A549 (cell line): ENCODE results near the gene HSPG2. TPM values are rescaled to one million over a fixed set of nuclear protein-coding genes. Genes with fewer than 3 reads are reported as not detected.

Experiments used
- ATAC-seq, 2 experiments: fragments of 200-7000 bp in 1 of 2; fragments of >200 bp in 1 of 2; cut with Nextera tagmentation in 1 of 2; cut with Tn5 transposase in 1 of 2; 3 replicates each; pipeline versions ENCODE4 v1.8.0 to v1.9.1; 2018 to 2020; ENCODE audit warnings: mild to moderate bottlenecking in 1 of 2, moderate library complexity in 1 of 2
- CTCF ChIA-PET: fragments of 300-600 bp; sonication (Branson Sonifier 250); formaldehyde crosslinking; extraction: SDS; loops from one replicate; lab custom pipeline; 2021; ENCODE audit warnings: antibody characterized with exemption, inconsistent platforms; lab: Yijun Ruan, JAX
- POLR2A ChIA-PET: fragments of 350-600 bp; formaldehyde crosslinking; extraction: SDS; loops from one replicate; lab custom pipeline; 2021; ENCODE audit warnings: antibody characterized with exemption, inconsistent platforms; lab: Yijun Ruan, JAX
- DNase-seq, 2 experiments: peaks; one replicate each; pipeline versions ENCODE4 v3.0.0 to v3.0.0-alpha.2; 2011 to 2016; ENCODE audit warnings: low read depth in 1 of 2, low spot score in 1 of 2
- FAIRE-seq: peaks from 2 replicates; lab custom pipeline; 2011; peaks lifted over from hg19 to GRCh38; lab: Jason Lieb, UNC
- H3K27ac ChIP-seq, 2 experiments: fragments of >200 bp; sonication (Bioruptor Twin); formaldehyde crosslinking; 3 replicates each; pipeline ENCODE4 v1.5.1; 2016 to 2017
- H3K4me1 ChIP-seq: fragments of >200 bp; sonication (Bioruptor Twin); formaldehyde crosslinking; 3 replicates; pipeline ENCODE4 v1.6.1; 2016
- H3K4me2 ChIP-seq: fragments of >200 bp; sonication (Bioruptor Twin); formaldehyde crosslinking; 3 replicates; pipeline ENCODE4 v1.6.1; 2016
- H3K4me3 ChIP-seq: fragments of >200 bp; sonication (Bioruptor Twin); formaldehyde crosslinking; 3 replicates; pipeline ENCODE4 v1.5.1; 2016
- H3K9me3 ChIP-seq: fragments of >200 bp; sonication (Bioruptor Twin); formaldehyde crosslinking; 3 replicates; pipeline ENCODE4 v1.6.1; 2016
- CBX8 ChIP-seq: fragments of 200-600 bp; sonication (generic); IDR thresholded peaks from 2 replicates; pipeline ENCODE4 v1.6.1; 2016
- CEBPB ChIP-seq, 2 experiments: fragments of >200 bp in 1 of 2; sonication (Bioruptor Twin) in 1 of 2; formaldehyde crosslinking in 1 of 2; IDR thresholded peaks; 2 replicates each; pipeline ENCODE4 v1.6.1; 2012 to 2016
- ESRRA ChIP-seq: fragments of 150-350 bp; IDR thresholded peaks from 2 replicates; pipeline ENCODE4 v1.6.1; 2014; ENCODE audit warnings: mild to moderate bottlenecking, low read length, borderline replicate concordance
- FOSL2 ChIP-seq, 2 experiments: fragments of 450-650 bp in 1 of 2; fragments of >200 bp in 1 of 2; sonication (Bioruptor Twin) in 1 of 2; formaldehyde crosslinking; IDR thresholded peaks; 2 replicates each; pipeline versions ENCODE4 v1.5.0 to v1.6.1; 2016 to 2020; ENCODE audit warnings: mild to moderate bottlenecking in 1 of 2, moderate library complexity in 1 of 2
- FOXS1 ChIP-seq: fragments of 250-450 bp; sonication (Bioruptor Pico); IDR thresholded peaks from 2 replicates; pipeline ENCODE4 v1.5.0; 2020; ENCODE audit warnings: mild to moderate bottlenecking, moderate library complexity
- GATA3 ChIP-seq: IDR thresholded peaks from 2 replicates; pipeline ENCODE4 v1.6.1; 2012; ENCODE audit warnings: borderline replicate concordance
- HOXB13 ChIP-seq: fragments of 250-450 bp; sonication (Bioruptor Pico); IDR thresholded peaks from 2 replicates; pipeline ENCODE4 v1.5.0; 2020; ENCODE audit warnings: low read depth, mild to moderate bottlenecking, moderate library complexity
- HOXB5 ChIP-seq: fragments of 250-450 bp; sonication (Bioruptor Pico); IDR thresholded peaks from 2 replicates; pipeline ENCODE4 v1.5.0; 2020; ENCODE audit warnings: mild to moderate bottlenecking, moderate library complexity
- JUNB ChIP-seq: fragments of >200 bp; sonication (Bioruptor Twin); formaldehyde crosslinking; IDR thresholded peaks from 2 replicates; pipeline ENCODE4 v1.6.1; 2016
- KDM1A ChIP-seq: fragments of 200-600 bp; sonication (generic); IDR thresholded peaks from 2 replicates; pipeline ENCODE4 v1.6.1; 2016; ENCODE audit warnings: low read depth, mild to moderate bottlenecking
- MAFK ChIP-seq: fragments of 450-650 bp; IDR thresholded peaks from 2 replicates; pipeline ENCODE4 v1.6.1; 2014; ENCODE audit not compliant: partially characterized antibody
- MYC ChIP-seq: IDR thresholded peaks from 2 replicates; pipeline ENCODE4 v1.6.1; 2012; ENCODE audit warnings: mild to moderate bottlenecking, inconsistent platforms, low read length, improper control_type of control experiment, borderline replicate concordance
- NPAS2 ChIP-seq: fragments of 250-450 bp; sonication (Bioruptor Pico); IDR thresholded peaks from 2 replicates; pipeline ENCODE4 v1.8.0; 2022; ENCODE audit warnings: mild to moderate bottlenecking, moderate library complexity, borderline replicate concordance
- PHF8 ChIP-seq: fragments of 200-600 bp; sonication (generic); IDR thresholded peaks from 2 replicates; pipeline ENCODE4 v1.6.1; 2016; ENCODE audit warnings: low read depth, mild to moderate bottlenecking, antibody characterized with exemption, moderate library complexity, borderline replicate concordance
- POLR2A ChIP-seq: IDR thresholded peaks from 2 replicates; pipeline ENCODE4 v1.6.1; 2012; ENCODE audit warnings: mild to moderate bottlenecking, low read length
- ZC3H11A ChIP-seq: fragments of 450-650 bp; IDR thresholded peaks from 2 replicates; pipeline ENCODE4 v1.6.1; 2014; ENCODE audit warnings: antibody characterized with exemption, mild to moderate bottlenecking
- WGBS: methylation state at CpG from one replicate; pipeline ENCODE4 v1.1.6; 2017; ENCODE audit errors: missing lambda C conversion rate; 5-methylcytosine and 5-hydroxymethylcytosine counted together
- polyA plus RNA-seq, 4 experiments: library from polyadenylated mRNA; depleted of rRNA in 3 of 4; stranded (reverse); fragments of >200 nt; fragmentation: RNase III in 1 of 4; extraction: RNeasy Plus Mini Kit Qiagen cat#74134 plus additional on column Dnase treatment in 1 of 4; gene quantifications; 2 replicates in 3 of 4; 3 replicates in 1 of 4; pipeline ENCODE4 v1.2.3, GENCODE V29; 2011 to 2017
- TF ChIP-seq, protein P1 (sequence below): fragments of 150-350 bp; IDR thresholded peaks from 2 replicates; pipeline ENCODE4 v1.6.1; 2014; ENCODE audit warnings: low read depth, mild to moderate bottlenecking, low read length
- TF ChIP-seq, protein P2 (sequence below): fragments of 450-650 bp; IDR thresholded peaks from 2 replicates; pipeline ENCODE4 v1.6.1; 2014; ENCODE audit warnings: antibody characterized with exemption
- TF ChIP-seq, protein P3 (sequence below): fragments of >200 bp; sonication (Bioruptor Twin); formaldehyde crosslinking; IDR thresholded peaks from 3 replicates; pipeline ENCODE4 v1.5.1; 2016

Gene HSPG2
- polyA plus RNA-seq, 2 of the 4 experiments (the other 2 are of a cell fraction) = 7.0 to 42.7 TPM

DNA sequence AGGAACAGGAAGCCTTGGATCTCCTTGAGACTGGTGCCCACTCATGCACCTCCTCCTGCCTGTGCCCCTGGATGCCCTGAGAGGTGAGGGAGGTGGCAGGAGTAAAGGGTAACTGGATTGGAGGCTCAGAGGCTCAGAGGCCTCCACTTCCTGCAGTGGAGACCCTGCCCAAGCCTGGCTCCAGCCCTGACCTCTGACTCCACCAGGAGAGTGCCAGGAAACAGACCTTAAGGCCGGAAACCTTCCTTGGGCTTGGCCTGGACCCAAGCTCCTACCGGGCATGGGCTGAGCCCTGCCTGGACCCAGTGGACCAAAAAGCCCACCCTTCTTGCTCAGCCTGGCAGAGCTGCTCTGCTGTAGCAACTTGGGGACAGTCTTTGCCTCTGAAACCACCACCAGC is 24.7 kb upstream of the HSPG2 start:
- Histone ChIP-seq H3K4me3 (no peak overlapping the region), H3K9me3 (no peaks in the 10 kb centered on the region), H3K4me2 (no peak overlapping the region), H3K27ac (peak overlapping the region in 1 of 2 experiments; percentile 56; a peak in 1 of 6 replicates), H3K4me1 (peaks cover 18% of the 10 kb centered on the region)
- ChIA-PET CTCF (interaction anchor here (1.0 to 1.2 kb wide), 4 partner anchors 19 to 157 kb away, joined by 3 read pairs; no protein-coding TSS in a partner anchor), POLR2A (no interaction called here)
- DNase-seq (no peak), FAIRE-seq (no peak), ATAC-seq (no peak)
- no peak for TF ChIP-seq FOSL2 (IDR thresholded peaks at IDR 0.05)
- no peak for TF ChIP-seq FOSL2 (CRISPR knock-in tag; IDR thresholded peaks at IDR 0.05)
- no peak for TF ChIP-seq CEBPB (IDR thresholded peaks at IDR 0.05)
- TF ChIP-seq KDM1A = no peak
- TF ChIP-seq, protein P1, sequence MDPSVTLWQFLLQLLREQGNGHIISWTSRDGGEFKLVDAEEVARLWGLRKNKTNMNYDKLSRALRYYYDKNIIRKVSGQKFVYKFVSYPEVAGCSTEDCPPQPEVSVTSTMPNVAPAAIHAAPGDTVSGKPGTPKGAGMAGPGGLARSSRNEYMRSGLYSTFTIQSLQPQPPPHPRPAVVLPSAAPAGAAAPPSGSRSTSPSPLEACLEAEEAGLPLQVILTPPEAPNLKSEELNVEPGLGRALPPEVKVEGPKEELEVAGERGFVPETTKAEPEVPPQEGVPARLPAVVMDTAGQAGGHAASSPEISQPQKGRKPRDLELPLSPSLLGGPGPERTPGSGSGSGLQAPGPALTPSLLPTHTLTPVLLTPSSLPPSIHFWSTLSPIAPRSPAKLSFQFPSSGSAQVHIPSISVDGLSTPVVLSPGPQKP = no peak
- no peak for TF ChIP-seq JUNB
- TF ChIP-seq MYC = no peak
- WGBS = 60% methylated on average over 2 of the region's 2 CpGs

DNA sequence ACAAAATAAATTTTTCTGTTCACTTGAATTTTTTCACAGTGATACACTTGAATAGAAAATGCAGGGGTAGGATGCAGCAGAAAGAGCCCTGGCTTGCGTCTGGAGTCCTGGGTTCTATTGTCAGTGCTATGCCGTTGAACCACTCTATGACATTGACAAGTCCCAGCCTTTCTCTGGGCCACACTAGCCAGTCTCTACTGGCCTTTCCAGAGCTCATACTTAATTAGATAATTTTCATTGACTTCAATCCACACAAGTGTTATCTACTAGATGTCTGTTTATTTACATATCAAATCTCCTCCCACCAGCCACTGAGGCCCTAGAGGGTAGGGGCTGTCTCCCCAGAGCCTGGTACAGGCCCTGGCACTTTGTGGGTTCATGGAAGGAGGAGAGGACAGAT is 24.2 kb upstream of the HSPG2 start:
- TF ChIP-seq HOXB5 (CRISPR knock-in tag) = no peak
- no peak for TF ChIP-seq ESRRA
- TF ChIP-seq HOXB13 (CRISPR knock-in tag) = no peak
- no peak for TF ChIP-seq POLR2A
- TF ChIP-seq NPAS2 (CRISPR knock-in tag) = no peak
- no peak for TF ChIP-seq FOXS1
- TF ChIP-seq MYC = no peak
- TF ChIP-seq MAFK = no peak
- TF ChIP-seq, protein P2, sequence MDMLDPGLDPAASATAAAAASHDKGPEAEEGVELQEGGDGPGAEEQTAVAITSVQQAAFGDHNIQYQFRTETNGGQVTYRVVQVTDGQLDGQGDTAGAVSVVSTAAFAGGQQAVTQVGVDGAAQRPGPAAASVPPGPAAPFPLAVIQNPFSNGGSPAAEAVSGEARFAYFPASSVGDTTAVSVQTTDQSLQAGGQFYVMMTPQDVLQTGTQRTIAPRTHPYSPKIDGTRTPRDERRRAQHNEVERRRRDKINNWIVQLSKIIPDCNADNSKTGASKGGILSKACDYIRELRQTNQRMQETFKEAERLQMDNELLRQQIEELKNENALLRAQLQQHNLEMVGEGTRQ = no peak
- TF ChIP-seq ZC3H11A = no peak
- TF ChIP-seq GATA3 = no peak
- TF ChIP-seq PHF8 = no peak
- no peak for TF ChIP-seq CEBPB (IDR thresholded peaks at IDR 0.05)
- TF ChIP-seq CBX8 = no peak
- TF ChIP-seq, protein P3, sequence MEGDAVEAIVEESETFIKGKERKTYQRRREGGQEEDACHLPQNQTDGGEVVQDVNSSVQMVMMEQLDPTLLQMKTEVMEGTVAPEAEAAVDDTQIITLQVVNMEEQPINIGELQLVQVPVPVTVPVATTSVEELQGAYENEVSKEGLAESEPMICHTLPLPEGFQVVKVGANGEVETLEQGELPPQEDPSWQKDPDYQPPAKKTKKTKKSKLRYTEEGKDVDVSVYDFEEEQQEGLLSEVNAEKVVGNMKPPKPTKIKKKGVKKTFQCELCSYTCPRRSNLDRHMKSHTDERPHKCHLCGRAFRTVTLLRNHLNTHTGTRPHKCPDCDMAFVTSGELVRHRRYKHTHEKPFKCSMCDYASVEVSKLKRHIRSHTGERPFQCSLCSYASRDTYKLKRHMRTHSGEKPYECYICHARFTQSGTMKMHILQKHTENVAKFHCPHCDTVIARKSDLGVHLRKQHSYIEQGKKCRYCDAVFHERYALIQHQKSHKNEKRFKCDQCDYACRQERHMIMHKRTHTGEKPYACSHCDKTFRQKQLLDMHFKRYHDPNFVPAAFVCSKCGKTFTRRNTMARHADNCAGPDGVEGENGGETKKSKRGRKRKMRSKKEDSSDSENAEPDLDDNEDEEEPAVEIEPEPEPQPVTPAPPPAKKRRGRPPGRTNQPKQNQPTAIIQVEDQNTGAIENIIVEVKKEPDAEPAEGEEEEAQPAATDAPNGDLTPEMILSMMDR = no peak
- TF ChIP-seq KDM1A = no peak
- FAIRE-seq = no peak
- ChIA-PET CTCF (interaction anchor here (1.0 to 1.2 kb wide), 3 partner anchors 23 to 156 kb away, joined by 3 read pairs; no protein-coding TSS in a partner anchor), POLR2A (no interaction called here)
- Histone ChIP-seq H3K9me3 (no peaks in the 10 kb centered on the region), H3K4me2 (no peak overlapping the region), H3K4me3 (no peak overlapping the region), H3K27ac (peak overlapping the region in 1 of 2 experiments; percentile 56; a peak in 1 of 6 replicates), H3K4me1 (peaks cover 22% of the 10 kb centered on the region)
- WGBS = 86% methylated on average over 2 of the region's 2 CpGs
- DNase-seq = no peak
- no peak for ATAC-seq
